Activated naive CD4-positive, alpha-beta T cell treated with anti-CD3 and anti-CD28 coated beads for 36 hours (primary cell): ENCODE results near the gene ZNF831. TPM values are rescaled to one million over a fixed set of nuclear protein-coding genes. Genes with fewer than 3 reads are reported as not detected.
A peak's percentile ranks its signal among the peaks of the same experiment; 100 is the strongest.

Experiments
- CTCF ChIA-PET: fragments of 350-600 bp; sonication (Branson Sonifier 250); formaldehyde crosslinking; loops from one replicate; lab custom pipeline; 2021; ENCODE audit warnings: antibody characterized with exemption; lab: Charles Lee
- DNase-seq: peaks from one replicate; pipeline ENCODE4 v3.0.0-alpha.2; 2020
- H3K27ac Mint-ChIP-seq: one replicate; pipeline ENCODE4 v1.8.0; 2021; ENCODE audit warnings: mild to moderate bottlenecking, mixed read lengths
- H3K27me3 Mint-ChIP-seq: one replicate; pipeline ENCODE4 v1.8.0; 2021; ENCODE audit warnings: low read depth, mixed read lengths
- H3K36me3 Mint-ChIP-seq: one replicate; pipeline ENCODE4 v1.8.0; 2021; ENCODE audit warnings: low read depth, mixed read lengths
- H3K4me1 Mint-ChIP-seq: one replicate; pipeline ENCODE4 v1.8.0; 2021; ENCODE audit warnings: low read depth, mixed read lengths
- H3K4me3 Mint-ChIP-seq: one replicate; pipeline ENCODE4 v1.8.0; 2021; ENCODE audit warnings: mild to moderate bottlenecking, moderate library complexity, mixed read lengths
- H3K9me3 Mint-ChIP-seq: one replicate; pipeline ENCODE4 v1.8.0; 2021; ENCODE audit warnings: mixed read lengths
- intact Hi-C: fragments of 100-400 bp; cut with micrococcal nuclease; formaldehyde crosslinking; loops from one replicate; pipeline ENCODE4 v1.15.1; 2023
- total RNA-seq, 2 experiments: library from RNA; stranded (reverse); gene quantifications; one replicate each; pipeline ENCODE4 v1.2.3, GENCODE V29; 2021

The ZNF831 gene
- total RNA-seq, 2 experiments from 2014 or later: 5.1 to 6.0 TPM

- CTCF ChIA-PET: interaction anchor here (0.9 kb wide), 1 partner anchor 16 kb away, joined by 3 read pairs; no protein-coding TSS in a partner anchor
- no peak overlapping the region for H3K4me3 Mint-ChIP-seq
- intact Hi-C loops: no loop called here
These were observed 38.3 kb upstream of the ZNF831 start for GRCh38 chr20:59125332-59125731.

DNA sequence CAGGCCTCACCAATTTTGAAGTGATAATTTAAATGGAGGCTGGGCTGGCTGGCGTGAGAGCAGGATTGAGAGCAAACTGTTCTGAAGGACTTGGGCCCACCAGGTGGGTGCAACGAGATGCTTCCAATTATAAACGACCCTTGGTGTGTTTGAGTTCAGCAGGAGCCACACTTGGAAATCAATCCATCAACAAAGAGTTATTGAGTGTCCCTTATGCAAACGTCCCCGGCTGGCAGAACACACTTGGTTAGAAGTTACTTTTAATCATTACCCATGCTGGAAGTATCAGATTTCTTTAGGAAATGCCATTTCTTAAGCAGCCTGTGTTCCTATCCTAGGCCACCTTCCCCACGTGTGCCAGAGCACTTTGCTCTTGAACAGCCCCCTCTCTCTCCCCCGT, 37.8 kb upstream of the ZNF831 start:
- no peak for DNase-seq
- Mint-ChIP-seq H3K4me3 (no peak overlapping the region), H3K27me3 (no peaks in the 10 kb centered on the region), H3K4me1 (peaks cover 40% of the 10 kb centered on the region), H3K9me3 (peaks cover 8% of the 10 kb centered on the region), H3K36me3 (peaks cover 3% of the 10 kb centered on the region), H3K27ac (no peak overlapping the region)
- intact Hi-C loops: no loop called here
- CTCF ChIA-PET: interaction anchor here (0.8 kb wide), 1 partner anchor 32 kb away, joined by 3 read pairs; no protein-coding TSS in a partner anchor

More at GRCh38 chr20:59125332-59125731, 38.3 kb upstream of the ZNF831 start:
- Mint-ChIP-seq H3K4me1 (peaks cover 45% of the 10 kb centered on the region), H3K27me3 (no peaks in the 10 kb centered on the region), H3K36me3 (peaks cover 3% of the 10 kb centered on the region), H3K9me3 (peaks cover 8% of the 10 kb centered on the region), H3K27ac (no peak overlapping the region)
- no peak for DNase-seq

DNA sequence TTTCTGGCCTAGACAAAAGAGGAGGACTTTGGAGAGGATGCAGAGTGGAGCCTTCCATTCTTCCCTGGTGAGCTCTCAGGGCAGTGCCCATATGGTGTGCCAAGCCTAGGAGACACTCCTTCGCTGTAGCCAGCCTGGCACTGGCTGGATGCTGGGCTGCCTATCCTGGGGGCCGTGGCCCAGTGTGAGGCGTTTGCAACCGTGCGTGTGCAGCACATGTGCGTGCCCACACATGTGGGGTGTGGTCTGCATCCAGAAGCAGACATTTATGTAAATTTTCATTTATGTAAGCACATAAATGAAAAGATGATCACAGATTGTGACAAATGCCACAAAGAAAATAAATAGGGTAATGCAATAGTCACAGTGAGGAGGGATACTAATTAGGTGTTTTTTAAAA, 35.8 kb upstream of the ZNF831 start:
- DNase-seq: no peak
- Mint-ChIP-seq H3K4me1 (peaks cover 21% of the 10 kb centered on the region), H3K27me3 (no peaks in the 10 kb centered on the region), H3K4me3 (no peak overlapping the region), H3K9me3 (no peaks in the 10 kb centered on the region), H3K27ac (no peak overlapping the region), H3K36me3 (no peaks in the 10 kb centered on the region)
- intact Hi-C loops: no loop called here
- CTCF ChIA-PET: no interaction called here

DNA sequence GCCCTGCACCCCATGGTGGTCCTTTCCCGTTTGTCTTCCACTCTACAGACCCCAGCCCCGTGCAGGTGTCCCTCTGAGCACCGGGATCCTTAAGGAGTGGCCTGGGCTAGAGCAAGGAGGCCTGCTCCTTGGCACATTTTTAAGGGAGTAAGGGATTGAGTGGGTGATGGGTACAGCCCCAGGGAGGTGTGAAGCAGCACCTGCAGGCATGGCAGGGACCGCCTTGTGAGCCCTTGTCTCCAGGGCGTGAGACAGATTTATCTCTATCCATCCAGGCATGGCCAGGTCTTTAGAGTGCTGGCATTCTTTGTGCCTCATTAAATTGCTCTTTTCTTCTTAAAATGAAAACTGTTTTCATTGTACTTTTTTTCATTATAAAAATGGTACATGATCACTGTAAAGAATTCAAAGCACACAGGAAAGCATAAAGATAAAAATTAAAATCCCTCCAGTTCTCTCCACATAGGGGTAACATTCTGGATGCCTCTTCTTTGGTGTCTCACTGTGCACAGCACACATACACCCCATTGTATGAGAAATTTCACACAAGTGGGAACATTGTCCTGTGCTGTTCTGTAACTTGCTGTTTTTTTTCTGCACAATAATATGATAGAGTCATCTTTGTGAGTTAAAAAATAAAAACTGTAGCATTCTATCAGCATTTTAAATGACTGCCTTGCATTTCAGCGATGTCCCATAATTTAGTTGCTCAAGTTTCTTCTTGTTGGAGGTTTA, 31.9 kb upstream of the ZNF831 start:
- CTCF ChIA-PET: no interaction called here
- no peak for DNase-seq
- Mint-ChIP-seq H3K4me3 (no peak overlapping the region), H3K4me1 (peaks cover 2% of the 10 kb centered on the region), H3K27ac (no peak overlapping the region), H3K9me3 (no peaks in the 10 kb centered on the region), H3K27me3 (no peaks in the 10 kb centered on the region), H3K36me3 (no peaks in the 10 kb centered on the region)
- intact Hi-C loops: no loop called here

- Mint-ChIP-seq H3K4me3 (no peak overlapping the region), H3K9me3 (no peaks in the 10 kb centered on the region), H3K36me3 (no peaks in the 10 kb centered on the region), H3K27ac (no peak overlapping the region), H3K27me3 (no peaks in the 10 kb centered on the region), H3K4me1 (peaks cover 7% of the 10 kb centered on the region)
- intact Hi-C loops: no loop called here
- CTCF ChIA-PET: interaction anchor here (1.4 kb wide), 1 partner anchor 73 kb away, joined by 3 read pairs; no protein-coding TSS in a partner anchor
- no peak for DNase-seq
These were observed 29.4 kb upstream of the ZNF831 start for GRCh38 chr20:59134182-59134581.

- Mint-ChIP-seq H3K4me3 (no peak overlapping the region), H3K4me1 (peaks cover 9% of the 10 kb centered on the region), H3K36me3 (no peaks in the 10 kb centered on the region), H3K27me3 (no peaks in the 10 kb centered on the region), H3K9me3 (no peaks in the 10 kb centered on the region), H3K27ac (no peak overlapping the region)
- no peak for DNase-seq
- intact Hi-C loops: no loop called here
- CTCF ChIA-PET: interaction anchor here (1.0 to 1.4 kb wide), 2 partner anchors 17 to 72 kb away, joined by 3 to 7 read pairs; no protein-coding TSS in a partner anchor
These were observed 28.5 kb upstream of the ZNF831 start for GRCh38 chr20:59135093-59135492.

DNA sequence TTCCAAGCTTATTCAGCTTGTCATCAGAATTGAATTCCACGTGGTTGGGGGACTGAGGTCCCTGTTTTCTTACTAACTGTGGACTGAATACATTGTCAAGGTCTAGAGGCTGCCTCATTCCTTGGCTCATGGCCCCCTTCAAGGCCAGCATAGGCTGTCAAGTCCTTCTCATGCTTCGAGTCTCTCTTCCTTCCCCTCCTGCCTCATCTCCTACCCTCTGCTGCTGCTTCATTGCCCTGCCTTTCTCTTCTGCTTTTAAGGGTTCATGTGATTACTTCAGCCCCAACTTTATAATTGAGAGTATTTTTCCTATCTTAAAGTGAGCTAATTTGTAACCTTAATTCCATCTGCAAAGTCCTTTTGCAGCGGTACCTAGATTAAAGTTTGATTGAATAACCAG, 27.6 kb upstream of the ZNF831 start:
- Mint-ChIP-seq H3K27ac (no peak overlapping the region), H3K9me3 (no peaks in the 10 kb centered on the region), H3K36me3 (no peaks in the 10 kb centered on the region), H3K4me3 (no peak overlapping the region), H3K4me1 (peaks cover 15% of the 10 kb centered on the region), H3K27me3 (no peaks in the 10 kb centered on the region)
- intact Hi-C loops: no loop called here
- CTCF ChIA-PET: interaction anchor here (1.0 to 1.1 kb wide), 2 partner anchors 16 to 48 kb away, joined by 3 to 7 read pairs; no protein-coding TSS in a partner anchor
- no peak for DNase-seq

- H3K36me3 Mint-ChIP-seq: no peaks in the 10 kb centered on the region
These were observed 26.1 kb upstream of the ZNF831 start for GRCh38 chr20:59137532-59137931.

DNA sequence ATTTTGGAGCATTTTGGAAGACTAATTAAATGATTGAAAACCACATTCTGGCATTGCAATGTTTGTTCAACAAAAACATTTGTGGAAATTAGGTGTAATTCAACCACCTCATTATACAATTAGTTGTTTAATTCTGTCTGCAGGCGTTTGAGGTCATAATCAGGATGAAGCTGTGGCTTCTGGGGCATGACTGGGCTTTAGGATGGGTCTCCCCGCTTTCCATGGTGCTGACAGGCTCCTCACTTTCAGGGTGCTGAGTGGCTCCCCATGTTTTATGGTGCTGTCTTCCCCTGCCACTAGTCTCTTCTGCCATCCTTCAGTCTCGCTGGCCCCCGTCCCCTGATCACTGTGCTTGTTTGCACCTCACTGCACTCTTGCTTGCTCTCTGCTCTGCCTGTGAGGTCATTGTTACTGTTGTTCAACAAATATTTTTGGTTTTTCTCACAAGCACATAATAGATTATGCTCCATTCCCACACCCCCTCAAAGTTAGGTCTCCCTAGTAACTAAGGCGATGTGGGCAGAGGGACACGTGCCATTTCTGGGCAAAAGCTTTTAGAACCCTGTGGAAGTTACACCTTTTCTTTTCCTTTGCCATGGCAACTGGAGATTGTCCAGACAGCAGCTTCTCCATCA, 25.4 kb upstream of the ZNF831 start:
- peaks cover 15% of the 10 kb centered on the region for H3K4me1 Mint-ChIP-seq
- H3K9me3 Mint-ChIP-seq: no peaks in the 10 kb centered on the region
- intact Hi-C loops: no loop called here
- no peak for DNase-seq
- H3K27me3 Mint-ChIP-seq: no peaks in the 10 kb centered on the region
- H3K36me3 Mint-ChIP-seq: no peaks in the 10 kb centered on the region
- H3K27ac Mint-ChIP-seq: no peak overlapping the region
- CTCF ChIA-PET: no interaction called here
- H3K4me3 Mint-ChIP-seq: no peak overlapping the region

More at GRCh38 chr20:59137532-59137931, 26.1 kb upstream of the ZNF831 start:
- Mint-ChIP-seq H3K4me3 (no peak overlapping the region), H3K4me1 (peaks cover 15% of the 10 kb centered on the region), H3K27ac (no peak overlapping the region), H3K27me3 (no peaks in the 10 kb centered on the region), H3K9me3 (no peaks in the 10 kb centered on the region)
- intact Hi-C loops: no loop called here
- CTCF ChIA-PET: no interaction called here
- DNase-seq: no peak

GRCh38 chr20:59139998-59140397, 23.6 kb upstream of the ZNF831 start:
- H3K36me3 Mint-ChIP-seq: no peaks in the 10 kb centered on the region
- no peak overlapping the region for H3K4me3 Mint-ChIP-seq
- H3K27me3 Mint-ChIP-seq: no peaks in the 10 kb centered on the region
- H3K9me3 Mint-ChIP-seq: no peaks in the 10 kb centered on the region
- peaks cover 29% of the 10 kb centered on the region for H3K4me1 Mint-ChIP-seq
- CTCF ChIA-PET: no interaction called here
- intact Hi-C loops: no loop called here
- DNase-seq: no peak
- no peak overlapping the region for H3K27ac Mint-ChIP-seq

GRCh38 chr20:59141818-59142581, 21.6 kb upstream of the ZNF831 start:
- Mint-ChIP-seq H3K4me3 (no peak overlapping the region), H3K9me3 (no peaks in the 10 kb centered on the region), H3K27ac (no peak overlapping the region), H3K4me1 (peaks cover 43% of the 10 kb centered on the region), H3K27me3 (no peaks in the 10 kb centered on the region), H3K36me3 (peaks cover 2% of the 10 kb centered on the region)
- intact Hi-C loops: no loop called here
- CTCF ChIA-PET: interaction anchor here (0.8 to 3.1 kb wide), 5 partner anchors 11 to 66 kb away, joined by 3 to 15 read pairs (median 3); no protein-coding TSS in a partner anchor
- peak; percentile 45 for DNase-seq

- H3K36me3 Mint-ChIP-seq: peaks cover 7% of the 10 kb centered on the region
- DNase-seq: no peak
- no peak overlapping the region for H3K27ac Mint-ChIP-seq
- H3K27me3 Mint-ChIP-seq: no peaks in the 10 kb centered on the region
- CTCF ChIA-PET: interaction anchor here (0.6 to 3.1 kb wide), 6 partner anchors 10 to 55 kb away, joined by 3 to 15 read pairs (median 3); no protein-coding TSS in a partner anchor
- H3K4me1 Mint-ChIP-seq: peaks cover 49% of the 10 kb centered on the region
- H3K4me3 Mint-ChIP-seq: no peak overlapping the region
- intact Hi-C loops: no loop called here
- H3K9me3 Mint-ChIP-seq: no peaks in the 10 kb centered on the region
These were observed 20.3 kb upstream of the ZNF831 start for GRCh38 chr20:59143326-59143725.
